Fibroblast of villous mesenchyme (primary cell): ENCODE data around the gene UGT1A3. TPM values are rescaled to one million over a fixed set of nuclear protein-coding genes. Genes with fewer than 3 reads are reported as not detected.

Source experiments
- DNase-seq: peaks from one replicate; pipeline ENCODE4 v3.0.0-alpha.2; 2010; ENCODE audit warnings: low read depth
- H3K4me3 ChIP-seq: 2 replicates; pipeline ENCODE4 v1.5.1; 2011; ENCODE audit warnings: low read depth, mild to moderate bottlenecking, low read length
- total RNA-seq: library from RNA; depleted of rRNA; stranded (reverse); fragments of >200 nt; gene quantifications from 2 replicates; pipeline ENCODE4 v1.2.3, GENCODE V29; 2012
- TF ChIP-seq, protein P1 (sequence below): IDR thresholded peaks from 2 replicates; pipeline ENCODE4 v1.5.1; 2012; ENCODE audit warnings: low read depth, mild to moderate bottlenecking, low read length; ENCODE audit not compliant: insufficient read depth

Gene UGT1A3
- total RNA-seq, 1 donor = not detected

DNA sequence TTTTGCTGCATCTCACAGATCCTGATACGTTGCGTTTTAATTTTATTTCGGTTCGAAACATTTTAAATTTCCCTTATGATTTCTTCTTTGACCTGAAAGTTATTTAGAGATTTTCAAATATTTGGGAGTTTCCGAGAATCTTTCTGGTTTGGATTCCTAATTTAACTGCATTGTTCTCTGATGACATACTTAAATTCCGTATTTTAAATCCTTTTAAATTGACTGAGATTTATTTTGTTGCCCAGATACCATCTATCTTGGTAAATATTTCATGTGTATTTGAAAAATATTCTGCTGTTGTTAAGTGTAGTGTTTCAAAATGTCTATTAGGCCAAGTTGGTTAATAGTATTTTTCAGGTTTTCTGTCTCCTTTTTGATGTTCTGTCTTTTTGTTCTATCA lies 87.0 kb downstream of the UGT1A3 start:
- TF ChIP-seq, protein P1, sequence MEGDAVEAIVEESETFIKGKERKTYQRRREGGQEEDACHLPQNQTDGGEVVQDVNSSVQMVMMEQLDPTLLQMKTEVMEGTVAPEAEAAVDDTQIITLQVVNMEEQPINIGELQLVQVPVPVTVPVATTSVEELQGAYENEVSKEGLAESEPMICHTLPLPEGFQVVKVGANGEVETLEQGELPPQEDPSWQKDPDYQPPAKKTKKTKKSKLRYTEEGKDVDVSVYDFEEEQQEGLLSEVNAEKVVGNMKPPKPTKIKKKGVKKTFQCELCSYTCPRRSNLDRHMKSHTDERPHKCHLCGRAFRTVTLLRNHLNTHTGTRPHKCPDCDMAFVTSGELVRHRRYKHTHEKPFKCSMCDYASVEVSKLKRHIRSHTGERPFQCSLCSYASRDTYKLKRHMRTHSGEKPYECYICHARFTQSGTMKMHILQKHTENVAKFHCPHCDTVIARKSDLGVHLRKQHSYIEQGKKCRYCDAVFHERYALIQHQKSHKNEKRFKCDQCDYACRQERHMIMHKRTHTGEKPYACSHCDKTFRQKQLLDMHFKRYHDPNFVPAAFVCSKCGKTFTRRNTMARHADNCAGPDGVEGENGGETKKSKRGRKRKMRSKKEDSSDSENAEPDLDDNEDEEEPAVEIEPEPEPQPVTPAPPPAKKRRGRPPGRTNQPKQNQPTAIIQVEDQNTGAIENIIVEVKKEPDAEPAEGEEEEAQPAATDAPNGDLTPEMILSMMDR = no peak
- no peak overlapping the region for H3K4me3 ChIP-seq
- DNase-seq = no peak

DNA sequence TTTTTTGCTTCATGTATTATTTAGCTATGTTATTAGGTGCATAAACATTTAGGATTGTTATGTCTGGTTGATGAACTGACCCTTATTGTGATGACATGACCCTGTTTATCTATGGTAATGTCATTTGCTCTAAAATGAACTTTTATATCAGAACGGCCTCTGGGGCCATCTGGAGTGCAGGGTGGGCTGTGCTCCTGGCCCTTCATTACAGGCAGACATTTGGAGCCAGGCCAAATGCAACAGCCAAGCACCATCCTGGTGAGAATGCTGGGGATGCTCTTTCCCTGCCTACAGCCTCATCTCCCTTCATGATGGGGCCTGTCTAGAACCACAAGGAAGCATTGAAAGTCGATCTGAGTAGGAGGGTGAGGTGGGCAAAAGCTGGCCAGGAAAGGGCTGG lies 87.5 kb downstream of the UGT1A3 start:
- DNase-seq = no peak
- TF ChIP-seq, protein P1 = no peak
- H3K4me3 ChIP-seq = no peak overlapping the region

DNA sequence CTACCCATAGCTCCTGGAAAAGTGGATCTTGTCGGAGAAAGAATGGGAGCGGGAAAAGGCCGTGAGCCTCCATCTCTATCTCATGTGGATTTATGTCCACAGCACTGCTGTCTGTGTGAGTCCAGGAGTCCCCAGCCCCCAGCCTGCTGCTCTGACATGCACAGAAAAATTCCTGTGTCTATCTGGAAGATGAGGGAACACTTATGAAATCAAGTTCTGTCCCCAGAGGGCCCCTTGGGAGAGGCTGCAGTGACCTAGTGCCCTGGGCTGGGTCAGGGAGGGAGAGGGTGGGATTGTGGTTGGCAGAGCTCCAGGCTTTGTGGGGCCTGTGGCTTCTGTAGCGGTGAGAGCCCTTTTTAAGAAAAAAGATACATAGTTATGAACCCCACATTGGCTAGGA lies 87.9 kb downstream of the UGT1A3 start:
- TF ChIP-seq, protein P1 = no peak
- H3K4me3 ChIP-seq = no peak overlapping the region
- no peak for DNase-seq

DNA sequence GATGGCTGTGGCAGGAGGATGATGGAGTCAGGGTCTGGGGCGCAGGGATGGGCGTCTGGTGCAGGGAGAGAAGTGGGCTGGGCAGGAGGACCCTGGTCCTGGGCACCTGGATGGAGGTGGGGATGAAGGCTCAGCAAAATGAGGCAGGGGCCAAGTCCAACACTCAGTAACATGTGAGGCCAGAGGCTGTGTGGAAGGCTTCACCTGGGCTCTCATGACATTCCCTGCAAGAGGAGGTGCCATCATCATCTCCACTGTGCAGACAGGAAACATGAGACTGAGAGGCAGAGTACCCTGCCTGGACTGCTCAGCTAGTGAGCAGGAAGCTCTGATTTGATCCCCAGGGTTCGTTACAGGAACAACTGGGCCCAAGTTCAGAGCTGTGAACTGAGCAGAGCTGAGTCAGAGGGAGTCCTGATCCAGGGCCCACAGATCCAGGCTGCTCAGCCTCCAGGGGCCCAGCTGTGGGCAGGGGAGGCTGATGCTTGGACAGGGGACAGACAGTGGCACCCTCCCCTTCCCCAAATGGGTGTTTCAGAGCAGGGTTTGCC lies 88.6 kb downstream of the UGT1A3 start:
- H3K4me3 ChIP-seq = no peak overlapping the region
- TF ChIP-seq, protein P1 = no peak
- no peak for DNase-seq

DNA sequence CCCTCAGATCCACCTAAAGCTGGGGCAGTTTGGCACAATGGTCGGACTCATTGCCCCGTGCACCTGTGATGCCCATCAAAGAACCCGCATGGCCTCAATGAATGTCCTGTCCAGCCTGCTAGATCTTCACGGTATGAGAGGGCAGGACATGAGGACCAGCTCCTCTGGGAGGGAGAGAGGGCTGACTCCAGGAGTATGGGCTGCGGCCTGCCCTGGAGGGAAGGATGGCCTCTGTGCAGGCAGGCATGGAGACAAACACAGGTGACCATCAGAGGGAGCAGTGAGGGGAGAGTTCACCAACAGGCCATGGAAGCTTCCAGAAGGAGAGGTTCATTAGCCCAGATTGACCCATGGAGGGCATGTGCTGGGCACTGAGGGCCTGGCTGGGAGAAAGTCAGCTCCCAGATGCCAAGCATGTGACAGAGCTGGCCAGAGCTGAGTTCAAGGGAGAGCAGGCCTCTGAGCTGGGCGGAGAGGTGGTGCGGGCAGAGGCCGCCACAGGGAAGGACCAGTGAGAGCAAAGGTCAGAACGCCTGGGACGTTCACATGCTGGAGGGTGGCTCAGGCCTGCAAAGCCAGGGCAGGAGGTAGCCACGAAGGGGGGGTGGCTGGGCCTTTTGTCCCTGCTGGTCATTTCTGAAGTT lies 89.3 kb downstream of the UGT1A3 start:
- TF ChIP-seq, protein P1 = no peak
- no peak overlapping the region for H3K4me3 ChIP-seq
- DNase-seq = no peak

DNA sequence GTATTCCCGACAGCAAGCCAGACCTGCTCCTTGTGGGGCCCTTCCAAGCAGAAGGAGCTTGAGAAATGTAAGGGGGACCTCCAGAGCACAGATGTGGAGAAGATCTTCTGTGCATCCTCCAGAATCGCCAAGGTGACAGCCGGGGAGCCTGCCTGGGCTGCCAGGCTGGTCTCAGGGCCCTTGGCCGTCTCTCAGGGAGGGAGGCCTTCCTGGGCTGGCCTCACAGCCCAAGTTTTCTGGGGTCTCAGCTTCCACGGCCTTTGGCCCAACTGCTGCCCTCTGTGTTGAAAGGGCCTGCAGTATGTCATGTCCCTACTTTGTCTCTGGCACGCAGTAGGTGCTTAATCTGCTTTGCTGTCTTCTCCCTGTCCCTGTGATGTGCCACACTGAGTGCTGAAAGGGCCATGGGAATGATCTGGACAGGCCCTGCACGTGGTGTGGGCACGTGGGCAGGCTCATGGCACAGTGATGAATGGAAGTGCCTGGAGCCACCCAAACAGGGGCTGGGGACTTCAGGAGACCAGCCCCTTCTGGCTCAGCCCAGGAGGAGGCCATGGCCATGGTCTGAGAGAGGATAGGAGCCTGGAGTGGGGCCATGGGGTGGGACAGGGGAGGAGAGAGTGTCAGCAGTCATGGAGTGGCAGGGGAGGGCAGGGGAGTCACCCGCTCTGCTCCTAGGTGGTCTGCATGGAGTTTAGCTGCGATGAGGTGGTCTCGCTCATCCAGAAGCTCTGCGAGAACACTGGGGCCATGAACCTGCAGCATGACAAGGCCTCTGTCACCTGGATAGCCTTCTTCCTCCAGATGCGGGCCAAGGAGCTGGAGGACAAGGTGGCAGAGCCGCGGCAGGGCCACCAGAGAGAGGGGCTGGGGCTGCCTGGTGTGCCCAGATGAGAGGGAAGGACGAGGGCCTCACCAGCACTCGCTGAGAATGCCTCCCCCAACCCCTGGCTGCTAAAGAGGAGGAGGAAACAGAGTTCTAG lies 90.1 kb downstream of the UGT1A3 start:
- DNase-seq = no peak
- no peak overlapping the region for H3K4me3 ChIP-seq
- TF ChIP-seq, protein P1 = no peak
